Activated CD4-positive, alpha-beta T cell treated with anti-CD3 and anti-CD28 coated beads, Interleukin-2, amount 50 U/mL, for 16 hours (primary cell): ENCODE data around the gene CBR3.

ENCODE experiments used
- DNase-seq: peaks from one replicate; pipeline ENCODE4 v3.0.0-alpha.2; 2020

Gene CBR3

GRCh38 chr21:36186506-36187399 is 51.9 kb downstream of the CBR3 start:
- DNase-seq: no peak

DNA sequence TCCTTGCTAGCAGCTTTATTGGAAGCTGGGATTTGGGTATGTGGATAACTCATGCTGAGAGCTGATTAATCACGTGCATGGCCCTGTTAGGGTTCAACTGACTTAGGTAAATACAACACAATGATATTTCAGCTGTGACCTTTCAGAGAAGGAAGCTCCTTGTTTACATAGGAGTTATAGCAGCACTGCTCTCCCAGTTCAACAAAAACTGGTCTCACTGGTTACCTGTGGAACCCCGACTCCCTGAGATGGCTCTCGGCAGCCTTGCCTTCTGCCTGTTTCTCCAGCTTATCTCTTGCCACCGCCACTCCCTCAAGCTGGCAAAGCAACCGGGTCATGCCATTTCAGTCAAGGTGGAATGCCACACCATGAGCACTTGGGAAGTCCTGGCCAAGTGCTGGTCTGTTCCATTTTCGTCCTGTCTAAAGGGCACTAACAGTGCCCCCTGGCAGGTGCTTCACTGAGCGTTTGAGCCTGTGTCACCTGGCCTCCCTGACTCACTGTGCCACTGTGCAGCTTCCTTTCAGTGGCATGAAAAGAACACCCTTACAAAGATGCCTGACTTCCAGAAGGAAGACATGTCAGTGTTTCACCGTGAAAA is 53.3 kb downstream of the CBR3 start:
- no peak for DNase-seq

DNA sequence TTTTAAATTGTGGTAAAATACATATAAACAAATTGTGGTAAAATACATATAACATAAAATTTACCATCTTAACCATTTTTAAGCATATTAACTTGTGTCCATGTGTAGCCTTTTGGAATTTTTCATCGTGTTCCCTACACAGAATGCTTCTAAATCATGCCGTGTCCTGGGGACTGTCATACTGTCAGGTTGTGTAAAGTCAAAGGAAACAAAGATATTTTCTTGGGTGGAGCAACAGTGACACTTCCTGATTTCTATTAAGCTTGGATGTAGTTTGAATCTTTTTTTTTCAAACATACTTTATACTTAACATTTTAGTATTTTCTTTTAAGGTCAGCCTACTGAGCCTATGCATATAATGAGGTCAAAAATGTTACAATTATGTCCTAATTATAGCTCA is 54.1 kb downstream of the CBR3 start:
- no peak for DNase-seq

DNA sequence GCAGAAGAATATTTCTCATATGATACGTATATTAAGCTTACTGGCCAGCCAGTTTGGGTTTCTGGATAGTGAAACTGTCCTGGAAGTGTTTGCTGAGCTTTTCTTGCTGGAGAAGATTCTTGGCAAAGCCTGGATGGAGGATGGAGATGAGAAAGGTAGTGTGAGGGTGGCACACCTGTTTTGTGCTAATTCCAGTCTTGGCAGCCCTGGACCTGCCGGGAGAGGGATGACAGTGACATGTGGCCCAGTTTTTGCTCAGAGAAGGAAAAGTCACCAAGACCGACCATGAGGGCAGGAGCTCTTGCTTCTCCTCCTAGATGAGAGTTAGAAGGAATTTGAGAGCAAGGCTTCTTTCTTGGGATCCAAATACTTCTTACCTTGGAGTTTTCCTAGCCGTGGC is 55.9 kb downstream of the CBR3 start:
- no peak for DNase-seq

GRCh38 chr21:36193200-36193599 is 58.3 kb downstream of the CBR3 start:
- no peak for DNase-seq

DNA sequence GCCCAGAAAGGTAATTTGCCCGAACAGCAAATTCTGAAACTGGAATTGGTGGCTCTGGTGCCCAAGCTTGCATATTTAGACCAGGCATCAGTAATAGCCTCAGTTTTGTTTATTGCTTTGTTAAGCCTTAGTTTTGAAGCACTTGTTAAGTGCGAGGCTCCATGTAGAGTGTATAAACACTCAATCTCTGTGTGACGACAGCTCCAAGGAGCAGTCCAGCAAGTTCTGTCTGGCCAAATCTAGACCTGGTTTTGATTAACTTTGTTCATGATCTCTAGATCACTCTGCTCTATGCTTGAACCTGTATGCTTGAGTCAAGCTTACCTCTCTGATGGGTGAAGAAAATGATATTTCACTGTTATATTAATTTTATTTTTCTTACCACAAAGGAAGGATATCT is 59.1 kb downstream of the CBR3 start:
- no peak for DNase-seq

DNA sequence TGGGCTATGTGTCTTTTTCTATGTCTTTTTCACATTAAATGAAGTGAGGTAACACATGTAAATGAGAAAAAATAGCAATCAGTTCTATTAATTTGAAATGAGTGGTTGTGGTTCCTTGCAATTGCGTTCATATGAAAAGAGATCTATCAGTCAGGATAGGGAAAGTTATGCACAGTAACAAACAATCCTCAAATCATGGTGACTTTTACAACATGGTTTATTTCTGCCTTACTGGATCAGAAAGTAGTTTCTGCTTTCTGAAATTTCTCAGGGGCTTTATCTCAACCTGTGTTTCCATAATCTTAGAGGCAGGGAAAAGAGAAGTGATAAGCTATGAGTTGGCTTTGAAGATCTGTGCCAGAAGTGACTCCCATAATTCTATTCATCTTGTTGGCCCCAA is 60.7 kb downstream of the CBR3 start:
- no peak for DNase-seq
